H1 (cell line): Measurements from ENCODE around the gene CACNA1E. TPM values are rescaled to one million over a fixed set of nuclear protein-coding genes. Genes with fewer than 3 reads are reported as not detected.

ENCODE experiments used
- CTCF ChIA-PET: fragments of 300-600 bp; sonication (Branson Sonifier 250); formaldehyde crosslinking; loops from one replicate; lab custom pipeline; 2021; ENCODE audit not compliant: partially characterized antibody; lab: Charles Lee
- POLR2A ChIA-PET: fragments of 300-600 bp; sonication (Branson Sonifier 250); formaldehyde crosslinking; loops from one replicate; lab custom pipeline; 2021; ENCODE audit warnings: inconsistent platforms; ENCODE audit not compliant: partially characterized antibody; lab: Charles Lee
- DNase-seq, 2 experiments: peaks; one replicate each; pipeline versions ENCODE4 v3.0.0 to v3.0.0-alpha.2; 2010 to 2022; ENCODE audit warnings: low spot score in 2 of 2, low read depth in 1 of 2, mixed read lengths in 1 of 2
- FAIRE-seq: peaks from 2 replicates; lab custom pipeline; 2011; peaks lifted over from hg19 to GRCh38; lab: Jason Lieb, UNC
- H2AFZ ChIP-seq: 2 replicates; pipeline ENCODE4 v1.8.1; 2012; ENCODE audit warnings: low read length, inconsistent platforms
- H2AK5ac ChIP-seq: 2 replicates; pipeline ENCODE4 v1.6.1; 2013; ENCODE audit warnings: low read depth, low read length
- H2BK120ac ChIP-seq: replicated peaks from 2 replicates; pipeline ENCODE3; 2013; ENCODE audit warnings: low read depth, low read length, inconsistent platforms
- H2BK12ac ChIP-seq: 2 replicates; pipeline ENCODE4 v1.6.1; 2013; ENCODE audit warnings: low read depth, low read length
- H2BK15ac ChIP-seq: 2 replicates; pipeline ENCODE4 v1.6.1; 2013; ENCODE audit warnings: low read length
- H2BK20ac ChIP-seq: 2 replicates; pipeline ENCODE4 v1.6.1; 2013; ENCODE audit warnings: low read length
- H2BK5ac ChIP-seq: 2 replicates; pipeline ENCODE4 v1.6.1; 2013; ENCODE audit warnings: low read depth, low read length
- H3K14ac ChIP-seq: 2 replicates; pipeline ENCODE4 v1.6.1; 2013; ENCODE audit warnings: inconsistent platforms; ENCODE audit not compliant: insufficient read length
- H3K18ac ChIP-seq: 2 replicates; pipeline ENCODE4 v1.6.1; 2013; ENCODE audit warnings: low read length; ENCODE audit errors: extremely low read depth
- H3K23ac ChIP-seq: 2 replicates; pipeline ENCODE4 v1.6.1; 2013; ENCODE audit warnings: inconsistent platforms; ENCODE audit not compliant: insufficient read length
- H3K23me2 ChIP-seq: 2 replicates; pipeline ENCODE4 v1.6.1; 2013; ENCODE audit warnings: low read depth, low read length
- H3K27ac ChIP-seq: 2 replicates; pipeline ENCODE4 v1.6.1; 2011; ENCODE audit warnings: low read depth, low read length, inconsistent platforms
- H3K27me3 ChIP-seq, 4 experiments: replicated peaks in 1 of 4; 1 replicate in 1 of 4; 2 replicates in 3 of 4; pipeline versions ENCODE4 v1.6.1 to v1.8.1; 2011 to 2013; ENCODE audit warnings: low read length in 3 of 4, mild to moderate bottlenecking in 3 of 4, inconsistent platforms in 2 of 4, mixed read lengths in 2 of 4, moderate library complexity in 1 of 4; ENCODE audit not compliant: control insufficient read depth in 3 of 4, insufficient read depth in 3 of 4; ENCODE audit errors: extremely low read depth in 1 of 4
- H3K36me3 ChIP-seq, 4 experiments: 2 replicates each; pipeline versions ENCODE4 v1.6.1 to v1.8.1; 2011 to 2013; ENCODE audit warnings: mild to moderate bottlenecking in 4 of 4, low read length in 3 of 4, moderate library complexity in 2 of 4, control low read depth in 1 of 4, inconsistent platforms in 1 of 4; ENCODE audit not compliant: insufficient read depth in 4 of 4, control insufficient read depth in 2 of 4
- H3K4ac ChIP-seq: replicated peaks from 2 replicates; pipeline ENCODE3; 2013; ENCODE audit warnings: low read length, low read depth, mixed read lengths, inconsistent platforms; ENCODE audit not compliant: insufficient read length
- H3K4me1 ChIP-seq, 4 experiments: replicated peaks in 1 of 4; 1 replicate in 1 of 4; 2 replicates in 3 of 4; pipeline versions ENCODE4 v1.6.1 to v1.8.1; 2011 to 2013; ENCODE audit warnings: low read length in 3 of 4, inconsistent platforms in 2 of 4, mixed read lengths in 1 of 4; ENCODE audit not compliant: insufficient read depth in 4 of 4, control insufficient read depth in 3 of 4
- H3K4me2 ChIP-seq, 2 experiments: 2 replicates each; pipeline versions ENCODE4 v1.6.1 to v1.8.1; 2011 to 2013; ENCODE audit warnings: low read depth in 2 of 2, low read length in 2 of 2, control low read depth in 1 of 2, inconsistent platforms in 1 of 2, mild to moderate bottlenecking in 1 of 2; ENCODE audit not compliant: insufficient read depth in 1 of 2
- H3K4me3 ChIP-seq, 4 experiments: fragments of 200-600, 300-600 bp in 1 of 4; sonication (generic), shearing (Covaris generic), sonication (Bioruptor Twin) in 1 of 4; 2 replicates each; pipeline versions ENCODE4 v1.5.1 to v1.8.1; 2011 to 2016; ENCODE audit warnings: low read length in 4 of 4, low read depth in 3 of 4, control low read depth in 2 of 4, inconsistent platforms in 2 of 4, mild to moderate bottlenecking in 2 of 4, mixed read lengths in 1 of 4, moderate library complexity in 1 of 4; ENCODE audit not compliant: insufficient read depth in 2 of 4; ENCODE audit errors: extremely low read depth in 1 of 4
- H3K56ac ChIP-seq: replicated peaks from 2 replicates; pipeline ENCODE3; 2013; ENCODE audit warnings: low read depth, mild to moderate bottlenecking, mixed read lengths, low read length, inconsistent platforms; ENCODE audit not compliant: insufficient read length
- H3K79me1 ChIP-seq: 2 replicates; pipeline ENCODE4 v1.6.1; 2013; ENCODE audit warnings: low read depth, low read length, control low read depth
- H3K79me2 ChIP-seq, 2 experiments: 2 replicates each; pipeline versions ENCODE4 v1.6.1 to v1.8.1; 2012 to 2013; ENCODE audit warnings: low read length in 2 of 2, mild to moderate bottlenecking in 2 of 2, inconsistent platforms in 1 of 2; ENCODE audit not compliant: insufficient read depth in 2 of 2, control insufficient read depth in 1 of 2
- H3K9ac ChIP-seq, 4 experiments: replicated peaks in 1 of 4; 1 replicate in 1 of 4; 2 replicates in 3 of 4; pipeline versions ENCODE4 v1.6.1 to v1.8.1; 2011 to 2013; ENCODE audit warnings: low read depth in 3 of 4, low read length in 3 of 4, control low read depth in 2 of 4, mild to moderate bottlenecking in 2 of 4, moderate library complexity in 2 of 4, inconsistent platforms in 1 of 4; ENCODE audit errors: extremely low read depth in 1 of 4
- H3K9me3 ChIP-seq, 2 experiments: 2 replicates each; pipeline versions ENCODE4 v1.6.1 to v1.8.1; 2012 to 2013; ENCODE audit warnings: mild to moderate bottlenecking in 2 of 2, moderate library complexity in 2 of 2, control low read depth in 1 of 2, inconsistent platforms in 1 of 2, low read depth in 1 of 2, low read length in 1 of 2, mixed read lengths in 1 of 2; ENCODE audit not compliant: insufficient read depth in 2 of 2
- H4K20me1 ChIP-seq, 2 experiments: replicated peaks in 1 of 2; 2 replicates each; pipeline versions ENCODE3 to v1.8.1; 2011 to 2013; ENCODE audit warnings: inconsistent platforms in 2 of 2, low read length in 2 of 2, mild to moderate bottlenecking in 1 of 2; ENCODE audit not compliant: insufficient read depth in 2 of 2, control insufficient read depth in 1 of 2
- H4K5ac ChIP-seq: 2 replicates; pipeline ENCODE4 v1.6.1; 2013; ENCODE audit warnings: low read length, low read depth, mixed read lengths, inconsistent platforms; ENCODE audit not compliant: insufficient read length
- H4K8ac ChIP-seq: 2 replicates; pipeline ENCODE4 v1.8.0; 2013; ENCODE audit warnings: mild to moderate bottlenecking, moderate library complexity, low read length, inconsistent platforms; ENCODE audit not compliant: insufficient read depth; ENCODE audit errors: extremely low read depth
- H4K91ac ChIP-seq: replicated peaks from 2 replicates; pipeline ENCODE3; 2013; ENCODE audit warnings: low read length, mixed read lengths, inconsistent platforms; ENCODE audit not compliant: insufficient read length
- CHD1 ChIP-seq: IDR thresholded peaks from 2 replicates; pipeline ENCODE4 v1.6.1; 2012; ENCODE audit warnings: low read depth, low read length, improper control_type of control experiment
- CTCF ChIP-seq, 3 experiments: IDR thresholded peaks; 1 replicate in 2 of 3; 2 replicates in 1 of 3; pipeline versions ENCODE4 v1.5.1 to v1.6.1; 2011; ENCODE audit warnings: low read length in 3 of 3, mild to moderate bottlenecking in 3 of 3, inconsistent platforms in 2 of 3, low read depth in 1 of 3, moderate library complexity in 1 of 3; ENCODE audit not compliant: insufficient read depth in 1 of 3; ENCODE audit errors: control extremely low read depth in 1 of 3
- EP300 ChIP-seq, 2 experiments: IDR thresholded peaks; 1 replicate in 1 of 2; 2 replicates in 1 of 2; pipeline ENCODE4 v1.6.1; 2011 to 2012; ENCODE audit warnings: low read depth in 2 of 2, low read length in 2 of 2, mild to moderate bottlenecking in 2 of 2, borderline replicate concordance in 1 of 2, inconsistent platforms in 1 of 2, moderate library complexity in 1 of 2
- MAFK ChIP-seq: IDR thresholded peaks from 2 replicates; pipeline ENCODE4 v1.6.1; 2012; ENCODE audit warnings: low read depth, mild to moderate bottlenecking, improper control_type of control experiment, low read length
- POLR2AphosphoS5 ChIP-seq: IDR thresholded peaks from 2 replicates; pipeline ENCODE4 v1.6.1; 2011; ENCODE audit warnings: low read depth, low read length
- SIRT6 ChIP-seq: IDR thresholded peaks from one replicate; pipeline ENCODE4 v1.7.1; 2012; ENCODE audit warnings: low read length, inconsistent platforms
- SP1 ChIP-seq: IDR thresholded peaks from 2 replicates; pipeline ENCODE4 v1.6.1; 2011; ENCODE audit warnings: low read depth, low read length
- SP2 ChIP-seq: IDR thresholded peaks from 2 replicates; pipeline ENCODE4 v1.6.1; 2012; ENCODE audit warnings: mild to moderate bottlenecking, low read length, inconsistent platforms
- TAF7 ChIP-seq: optimal IDR thresholded peaks from 2 replicates; pipeline ENCODE3; 2011; ENCODE audit warnings: low read depth, mild to moderate bottlenecking, inconsistent platforms, low read length, moderate library complexity, borderline replicate concordance
- USF2 ChIP-seq: IDR thresholded peaks from 2 replicates; pipeline ENCODE4 v1.6.1; 2011; ENCODE audit warnings: low read length, improper control_type of control experiment
- YY1 ChIP-seq: IDR thresholded peaks from 2 replicates; pipeline ENCODE4 v1.6.1; 2011; ENCODE audit warnings: low read depth, mild to moderate bottlenecking, low read length
- WGBS, 2 experiments: shearing (Covaris generic) in 1 of 2; methylation state at CpG; one replicate each; pipeline versions ENCODE4 v1.1.6 to v1.1.7; 2013 to 2015; ENCODE audit warnings: low lambda C conversion rate in 2 of 2, mixed read lengths in 2 of 2, inconsistent platforms in 1 of 2, low coverage in 1 of 2, missing lambda C conversion rate in 1 of 2; ENCODE audit not compliant: insufficient replicate concordance in 2 of 2, insufficient coverage in 1 of 2, insufficient read length in 1 of 2; ENCODE audit errors: extremely low coverage in 1 of 2, missing lambda C conversion rate in 1 of 2; 5-methylcytosine and 5-hydroxymethylcytosine counted together
- polyA plus RNA-seq, 7 experiments: library from polyadenylated mRNA; depleted of rRNA in 3 of 7; stranded (reverse) in 5 of 7; unstranded in 2 of 7; fragments of >200 nt in 5 of 7; fragments of 200-250 nt in 2 of 7; gene quantifications; 1 replicate in 5 of 7; 2 replicates in 1 of 7; 4 replicates in 1 of 7; pipeline versions ENCODE4 v1.2.1 to v1.2.3, GENCODE V29; 2011 to 2013; ENCODE audit warnings: missing spikeins in 2 of 7, mixed read lengths in 2 of 7
- total RNA-seq: library from RNA; stranded (reverse); fragmentation: NEBNext Ultra II Directional; extraction: Animal tissue kit (Norgen Biotek cat#: 25700); gene quantifications from 2 replicates; pipeline ENCODE4 v1.2.1, GENCODE V29; 2021

The CACNA1E gene
- total and polyA plus RNA-seq, 2 of the 8 experiments (the other 6 are each of a cell fraction or from before 2014, with no cell fraction given): 0.98 to 1.3 TPM

- no peak overlapping the region for H3K23ac ChIP-seq
- H2AK5ac ChIP-seq: no peak overlapping the region
- H3K79me2 ChIP-seq: no peaks in the 10 kb centered on the region
- H3K14ac ChIP-seq: no peak overlapping the region
- ChIA-PET CTCF (interaction anchor here (1.0 to 2.4 kb wide), 6 partner anchors 11 to 124 kb away, joined by 3 to 6 read pairs (median 4); no protein-coding TSS in a partner anchor), POLR2A (no interaction called here)
- H3K27me3 ChIP-seq: no peaks in the 10 kb centered on the region
- 84% methylated on average over 6 of the region's 6 CpGs; no CpG with 5 or more reads in 1 of the 2 experiments for WGBS, 2 experiments
- H2BK120ac ChIP-seq: no peak overlapping the region
- H4K5ac ChIP-seq: no peak overlapping the region
- no peak overlapping the region for H3K27ac ChIP-seq
- no peak overlapping the region for H3K4me3 ChIP-seq
- no peak overlapping the region for H3K9ac ChIP-seq
- FAIRE-seq (no peak), DNase-seq (no peak)
- H3K4me2 ChIP-seq: no peak overlapping the region
- H3K4me1 ChIP-seq: peaks cover 0 to 3% (median under 1%) of the 10 kb centered on the region in 4 experiments; a peak in 2 of 7 replicates
- no peak overlapping the region for H2AFZ ChIP-seq
- no peak overlapping the region for H2BK15ac ChIP-seq
- H3K23me2 ChIP-seq: no peaks in the 10 kb centered on the region
- H3K36me3 ChIP-seq: no peaks in the 10 kb centered on the region
- no peak overlapping the region for H4K91ac ChIP-seq
- no peaks in the 10 kb centered on the region for H3K79me1 ChIP-seq
- no peak overlapping the region for H2BK12ac ChIP-seq
- H3K56ac ChIP-seq: no peak overlapping the region
- no peak overlapping the region for H2BK5ac ChIP-seq
- H3K18ac ChIP-seq: no peak overlapping the region
- H2BK20ac ChIP-seq: no peak overlapping the region
- H4K8ac ChIP-seq: no peak overlapping the region; the same call in 1 of the 2 replicates
- no peaks in the 10 kb centered on the region for H4K20me1 ChIP-seq
- H3K4ac ChIP-seq: no peak overlapping the region
- H3K9me3 ChIP-seq: no peaks in the 10 kb centered on the region
- TF ChIP-seq YY1 (no peak), TAF7 (no peak), SIRT6 (no peak), CHD1 (no peak), SP1 (no peak), MAFK (no peak), SP2 (no peak), EP300 (IDR thresholded peaks at IDR 0.05; ENCODE audit: borderline replicate concordance in 1 of 2, low read depth in 2 of 2, low read length in 2 of 2) (no peak), USF2 (no peak), POLR2AphosphoS5 (no peak), CTCF (IDR thresholded peaks at IDR 0.05; ENCODE audit: control extremely low read depth in 1 of 3, insufficient read depth in 1 of 3, low read depth in 1 of 3, low read length in 3 of 3) (no peak)
Measured at GRCh38 chr1:181551249-181551648, 67.9 kb downstream of the CACNA1E start.
